HuH-7.5 (cell line): ENCODE measurements around the gene ZDHHC7.
"Not testable (repeated sequence)": the region's sequence is repeated elsewhere in the genome, so short reads cannot be mapped to it uniquely, and the experiment has no call there.

Source experiments
- DNase-seq: peaks from one replicate; pipeline ENCODE4 v3.0.0; 2011; ENCODE audit warnings: low spot score

ZDHHC7 gene, protein sequence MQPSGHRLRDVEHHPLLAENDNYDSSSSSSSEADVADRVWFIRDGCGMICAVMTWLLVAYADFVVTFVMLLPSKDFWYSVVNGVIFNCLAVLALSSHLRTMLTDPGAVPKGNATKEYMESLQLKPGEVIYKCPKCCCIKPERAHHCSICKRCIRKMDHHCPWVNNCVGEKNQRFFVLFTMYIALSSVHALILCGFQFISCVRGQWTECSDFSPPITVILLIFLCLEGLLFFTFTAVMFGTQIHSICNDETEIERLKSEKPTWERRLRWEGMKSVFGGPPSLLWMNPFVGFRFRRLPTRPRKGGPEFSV

DNA sequence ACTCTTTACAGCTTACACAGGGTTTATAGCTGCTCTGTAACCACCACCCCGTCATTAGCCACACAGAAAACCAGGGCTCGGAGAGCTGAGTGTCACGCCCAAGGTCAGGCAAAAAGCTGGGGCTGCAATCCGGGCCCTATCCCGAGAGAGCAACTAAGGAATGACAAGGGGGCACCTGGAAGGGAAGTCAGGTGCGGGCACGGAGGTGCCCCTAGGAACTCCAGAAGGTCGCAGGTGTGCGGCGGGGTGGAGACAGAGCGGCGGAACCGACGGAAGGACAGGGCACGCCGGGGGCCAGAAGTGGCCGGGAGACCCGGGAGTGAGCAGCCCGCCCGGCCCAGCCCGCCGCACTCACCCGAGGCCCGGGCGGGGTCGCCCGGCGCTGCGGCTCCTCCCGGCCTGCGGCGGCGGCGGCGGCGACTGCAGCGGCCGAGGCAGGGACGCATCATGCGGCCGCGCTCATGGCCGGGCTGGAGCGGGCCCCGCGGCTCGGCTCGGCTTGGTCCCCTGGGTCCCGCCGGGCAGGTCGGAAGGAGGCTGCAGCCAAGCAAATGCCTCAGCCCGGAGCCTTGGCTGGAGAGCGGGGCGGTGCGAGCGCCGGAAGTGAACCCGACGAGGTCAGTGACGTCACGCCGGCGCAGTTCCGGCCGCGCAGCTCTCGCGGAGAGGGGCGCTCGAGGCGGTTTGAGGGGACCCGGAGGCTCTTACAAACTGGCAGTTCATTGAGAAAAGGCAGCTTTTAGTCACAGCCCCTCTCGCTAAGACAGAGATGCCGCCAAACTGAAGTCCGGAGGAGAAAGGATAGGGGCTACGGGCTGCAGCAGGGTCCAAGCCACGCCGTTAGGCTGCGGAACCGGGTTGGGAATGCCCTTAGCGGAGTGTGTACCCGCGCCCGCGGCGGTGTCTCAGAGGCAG, at the start of gene ZDHHC7:
ZDHHC7 (minus strand) TSS at position 605 of the 915 bp plus-strand sequence. CDS start 20,917 bp downstream, outside the sequence.
- DNase-seq, result peak; percentile 80

DNA sequence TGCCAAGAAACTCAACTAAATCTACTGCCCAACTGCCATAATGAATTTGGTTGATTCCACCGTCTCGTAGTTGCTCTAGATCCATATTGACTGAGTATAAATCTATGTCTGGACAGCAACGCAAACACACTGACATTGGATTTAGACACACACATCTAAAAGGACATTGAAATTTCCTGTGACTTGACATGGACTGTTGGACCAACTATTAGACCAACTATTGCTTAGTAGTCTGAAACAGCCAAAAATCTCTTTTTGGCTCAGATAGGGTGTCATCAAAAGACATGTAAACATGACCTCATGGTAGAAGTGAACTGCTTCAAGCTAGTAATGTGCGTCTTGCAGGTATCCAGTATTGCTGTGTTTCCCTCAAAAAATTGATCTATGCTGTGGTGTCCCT, 47.6 kb upstream of the ZDHHC7 start:
- no peak for DNase-seq

DNA sequence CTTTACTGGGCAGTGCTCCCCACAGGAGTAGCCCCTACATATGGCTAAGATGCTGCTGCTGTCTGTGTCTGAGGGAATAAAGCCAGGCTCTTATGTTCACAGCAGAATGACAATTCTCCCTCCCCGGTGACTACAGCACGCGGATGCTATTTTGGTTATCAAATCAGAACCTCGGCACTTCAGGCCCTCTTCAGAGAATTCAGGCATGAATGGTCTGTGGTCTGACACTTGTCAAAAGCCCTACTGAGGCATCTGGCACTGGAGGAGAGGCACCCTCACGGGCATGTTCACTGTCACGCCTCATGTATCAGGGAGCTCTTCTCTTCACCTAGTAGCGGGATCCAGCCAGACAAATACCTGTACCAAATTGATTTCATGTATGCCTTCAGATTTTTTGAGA, 46.6 kb upstream of the ZDHHC7 start:
- DNase-seq, result no peak

- DNase-seq, result peak; percentile 64
Measured at GRCh38 chr16:85057212-85057889, 46.0 kb upstream of the ZDHHC7 start.

DNA sequence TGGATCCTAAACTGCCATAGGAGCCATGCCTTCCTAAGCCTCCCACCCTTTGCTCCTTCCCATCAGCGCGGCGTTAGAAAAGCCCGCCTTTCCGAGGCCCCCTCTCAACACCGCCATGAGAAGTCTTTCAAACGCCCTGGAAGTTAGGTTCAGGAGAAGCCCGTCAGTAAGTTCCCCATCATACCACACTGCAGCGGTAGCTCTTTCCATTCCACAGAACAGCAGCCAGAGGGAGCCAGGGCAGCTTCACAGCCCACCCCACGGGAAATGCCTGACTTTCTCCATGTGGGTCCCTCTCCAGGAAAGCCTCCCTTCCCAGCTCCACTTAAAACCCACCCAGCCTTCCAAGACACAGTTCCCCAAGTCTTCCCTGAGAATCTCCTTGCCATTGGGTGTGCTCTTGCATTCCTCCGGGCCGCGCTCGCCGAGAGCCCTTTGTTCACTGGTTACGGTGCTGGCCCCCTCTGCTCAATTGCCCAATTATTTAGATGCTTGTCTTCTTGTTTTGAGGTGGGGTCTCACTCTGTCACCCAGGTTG, 44.9 kb upstream of the ZDHHC7 start:
- no peak for DNase-seq

- no peak for DNase-seq
Measured at GRCh38 chr16:85055493-85056210, 44.3 kb upstream of the ZDHHC7 start.

- DNase-seq, result no peak
Measured at GRCh38 chr16:85054948-85055492, 43.7 kb upstream of the ZDHHC7 start.

DNA sequence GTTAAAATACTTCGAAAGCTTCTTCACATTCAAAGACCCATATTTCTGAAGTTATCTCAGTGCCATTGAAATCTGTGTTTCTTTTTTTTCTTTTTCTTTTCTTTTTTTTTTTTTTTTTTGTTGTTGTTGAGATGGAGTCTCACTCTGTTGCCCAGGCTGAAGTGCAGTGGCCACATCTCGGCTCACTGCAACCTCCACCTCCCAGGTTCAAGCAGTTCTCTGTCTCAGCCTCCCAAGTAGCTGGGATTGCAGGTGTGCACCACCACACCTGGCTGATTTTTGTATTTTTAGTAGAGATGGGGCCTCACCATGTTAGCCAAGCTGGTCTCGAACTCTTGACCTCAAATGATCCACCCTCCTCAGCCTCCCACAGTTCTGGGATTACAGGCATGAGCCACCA, 43.0 kb upstream of the ZDHHC7 start:
- not testable (repeated sequence) for DNase-seq

DNA sequence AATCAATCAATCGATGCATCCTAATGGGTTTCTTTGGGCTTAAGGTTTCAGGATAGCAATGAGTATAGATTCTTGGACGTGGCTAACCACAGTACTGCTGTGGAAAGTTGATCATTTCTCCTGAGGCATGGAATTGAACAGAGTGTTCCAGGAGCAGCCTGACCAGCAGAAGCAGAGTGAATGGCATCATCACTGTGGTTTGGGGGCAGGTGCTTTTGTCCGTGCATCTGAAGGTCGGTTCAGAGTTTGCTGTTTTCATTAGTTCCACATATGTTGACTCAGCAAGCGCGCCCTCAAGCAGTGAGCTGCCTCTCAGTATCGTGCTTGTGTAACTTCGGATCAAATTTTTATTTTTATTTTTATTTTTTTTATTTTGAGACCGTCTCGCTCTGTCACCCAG, 41.2 kb upstream of the ZDHHC7 start:
- no peak for DNase-seq

DNA sequence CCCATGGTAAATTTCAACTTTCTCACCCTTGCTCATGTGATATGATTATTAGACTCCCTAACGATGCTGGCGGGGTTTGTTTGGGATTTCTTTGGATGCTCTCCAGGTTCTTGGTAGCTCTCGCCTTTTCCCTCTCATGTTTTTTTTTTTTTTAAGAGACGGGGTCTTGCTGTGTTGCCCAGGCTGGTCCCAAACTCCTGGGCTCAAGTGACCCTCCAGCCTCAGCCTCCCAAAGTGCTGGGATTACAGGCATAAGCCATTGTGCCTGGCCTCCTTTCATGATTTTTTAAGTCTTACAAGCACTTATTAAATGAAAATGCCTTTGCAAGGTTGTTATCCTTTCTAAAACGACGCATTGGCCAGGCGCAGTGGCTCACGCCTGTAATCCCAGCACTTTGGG, 40.3 kb upstream of the ZDHHC7 start:
- no peak for DNase-seq

DNA sequence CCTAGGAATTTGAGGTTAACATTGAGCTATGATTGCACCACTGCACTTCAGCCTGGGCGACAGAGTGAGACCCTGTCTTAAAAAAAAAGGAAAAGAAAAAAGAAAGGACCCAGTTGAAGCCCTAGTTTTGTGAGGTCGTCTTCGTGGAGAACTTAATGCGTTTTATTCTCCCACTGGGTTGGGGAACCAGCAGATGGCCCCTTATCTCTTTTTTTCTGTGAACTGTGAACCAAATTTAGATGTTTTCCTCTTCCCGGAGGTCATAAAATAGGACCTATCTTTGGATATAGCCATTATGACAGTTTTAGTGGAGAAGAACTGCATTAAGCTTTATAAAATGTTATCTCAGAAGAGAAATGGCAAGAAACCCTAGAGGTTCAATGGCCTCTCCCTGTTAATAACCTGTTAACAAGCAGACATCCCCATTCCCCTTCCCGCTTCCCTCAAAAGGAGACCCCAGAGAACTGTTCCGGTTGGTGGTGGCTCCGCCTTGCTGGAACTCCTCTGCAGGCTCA, 39.8 kb upstream of the ZDHHC7 start:
- DNase-seq, result no peak

- DNase-seq, result no peak
Measured at GRCh38 chr16:85049706-85050305, 38.5 kb upstream of the ZDHHC7 start.

GRCh38 chr16:85048921-85049562, 37.7 kb upstream of the ZDHHC7 start:
- DNase-seq, result no peak

DNA sequence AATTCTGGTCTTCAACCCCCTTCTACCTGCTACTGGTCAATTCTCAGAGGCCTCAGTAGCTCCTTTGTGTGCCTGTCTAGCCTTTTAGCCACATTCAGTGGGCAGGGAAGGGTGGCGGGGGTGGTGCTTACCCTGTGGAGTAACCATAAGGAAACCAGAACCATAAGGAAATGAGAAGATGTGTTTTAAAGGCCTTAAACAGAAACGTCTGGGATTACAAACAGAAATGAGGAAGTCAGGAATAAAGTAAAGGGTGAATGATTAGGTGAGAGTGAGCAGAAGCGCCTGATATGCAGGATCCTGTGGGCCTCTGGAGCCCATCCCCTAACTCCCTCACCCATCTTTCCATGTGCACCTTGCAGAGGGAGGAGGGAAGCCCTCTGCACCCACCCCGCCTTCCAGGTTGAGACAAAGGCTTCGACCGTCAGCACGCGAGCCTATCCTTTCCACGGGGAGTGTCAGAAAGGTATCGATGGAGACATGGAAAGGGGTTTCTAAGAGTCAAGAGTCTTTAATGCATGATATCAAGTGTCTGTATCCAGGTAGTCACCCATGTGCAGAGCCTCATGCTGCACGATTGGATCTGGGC, 36.6 kb upstream of the ZDHHC7 start:
- DNase-seq, result no peak

DNA sequence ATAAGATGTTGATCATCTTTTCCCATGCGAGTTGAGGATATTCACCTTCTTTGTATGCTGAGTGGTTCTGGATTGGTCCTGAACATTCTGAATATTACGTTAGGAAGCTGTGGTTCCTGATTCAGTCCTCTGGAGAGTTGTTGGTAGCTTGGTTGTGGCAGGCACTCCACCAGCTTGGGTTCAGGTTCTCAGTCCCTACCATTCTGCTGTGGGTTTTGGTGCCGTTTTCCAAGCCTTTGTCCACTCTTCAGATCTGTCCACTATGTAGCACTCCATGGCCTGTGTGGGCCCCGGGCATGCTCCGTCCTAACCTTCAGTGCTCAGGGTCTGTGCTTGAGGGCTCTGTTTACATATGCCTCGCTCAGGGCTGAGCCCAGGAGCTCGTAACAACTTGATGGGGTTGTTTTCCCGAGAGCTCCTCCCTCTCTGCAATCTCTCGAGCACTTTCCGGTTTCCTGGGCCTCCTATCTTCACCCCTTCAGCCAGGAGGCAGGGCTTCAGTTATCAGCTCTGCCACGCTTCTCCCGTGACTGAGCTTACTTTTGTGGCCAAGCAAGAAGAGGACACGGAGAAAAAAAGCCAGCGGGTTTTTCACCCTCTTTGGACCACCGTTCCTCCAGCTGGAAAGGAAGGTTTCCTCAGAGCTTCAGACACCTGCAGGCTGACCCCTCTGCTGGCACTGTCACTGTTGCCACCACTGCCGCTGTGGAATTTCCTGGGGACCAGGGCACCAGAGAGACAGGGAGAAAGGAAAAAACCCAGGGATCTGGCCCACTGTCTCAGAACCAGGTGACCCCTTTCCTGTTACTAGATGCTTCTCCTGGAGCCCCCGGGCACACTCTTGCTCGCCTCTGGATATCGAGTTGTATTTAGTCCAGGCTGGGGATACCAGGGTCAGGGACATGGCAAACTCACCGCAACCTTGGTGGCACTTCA, 35.9 kb upstream of the ZDHHC7 start:
- no peak for DNase-seq

DNA sequence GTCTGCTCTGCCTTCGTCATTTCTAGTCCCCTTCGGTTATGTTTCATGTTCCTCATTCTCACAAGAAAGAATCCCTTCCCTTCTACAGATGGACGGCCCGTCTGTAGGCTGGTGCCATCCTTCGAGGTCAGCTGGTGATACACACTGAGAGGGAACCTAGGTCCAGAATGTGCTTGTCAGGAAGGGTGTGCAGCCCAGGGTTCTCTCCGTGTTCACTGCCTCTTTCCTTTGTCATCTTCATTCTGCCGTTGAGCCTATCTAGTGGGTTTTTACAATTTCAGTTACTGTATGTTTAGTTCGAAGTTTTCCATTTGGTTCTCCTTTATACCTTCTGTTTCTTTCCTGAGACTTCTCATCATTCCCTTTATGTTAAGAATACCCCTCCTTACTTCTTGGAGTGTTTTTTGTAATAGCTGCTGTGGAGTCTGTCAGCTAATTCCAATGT, 35.2 kb upstream of the ZDHHC7 start:
- no peak for DNase-seq

- no peak for DNase-seq
Measured at GRCh38 chr16:85045641-85046471, 34.5 kb upstream of the ZDHHC7 start.

DNA sequence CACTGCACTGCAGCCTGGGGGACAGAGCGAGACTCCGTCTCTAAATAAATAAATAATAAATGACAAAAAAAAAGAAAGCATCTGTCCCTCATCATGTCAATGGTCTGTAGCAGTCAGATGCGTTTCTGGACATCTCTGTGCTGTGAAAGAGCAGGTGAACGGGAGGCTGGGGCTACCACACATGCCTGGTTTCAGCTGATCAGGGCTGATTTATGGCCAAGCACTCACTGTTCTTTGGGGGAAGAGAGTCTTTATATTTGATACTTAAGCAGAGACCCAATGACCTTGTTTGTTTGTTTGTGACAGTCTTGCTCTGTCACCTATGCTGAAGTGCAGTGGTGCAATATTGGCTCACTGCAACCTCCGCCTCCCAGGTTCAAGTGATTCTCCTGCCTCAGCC, 33.7 kb upstream of the ZDHHC7 start:
- no peak for DNase-seq
